Esophagus muscularis mucosa (tissue), 4 donors: Measurements from ENCODE around the gene L2HGDH. TPM values are rescaled to one million over a fixed set of nuclear protein-coding genes. Genes with fewer than 3 reads are reported as not detected.
A peak's percentile ranks its signal among the peaks of the same experiment; 100 is the strongest.

Experiments
- DNase-seq: peaks from one replicate; pipeline ENCODE4 v3.0.0-alpha.2; 2017; ENCODE audit errors: extremely low spot score
- H3K27ac ChIP-seq, 4 donors: fragments of 200-600 bp; sonication (generic); replicated peaks in 1 of 4; 1 replicate in 3 of 4; 2 replicates in 1 of 4; pipeline ENCODE4 v1.5.1; 2016 to 2019; ENCODE audit warnings: mild to moderate bottlenecking in 1 of 4
- H3K27me3 ChIP-seq, 4 donors: fragments of 200-600 bp; sonication (generic); one replicate each; pipeline versions ENCODE4 v1.5.1 to v1.6.0; 2016 to 2019
- H3K36me3 ChIP-seq, 4 donors: fragments of 200-600 bp; sonication (generic); one replicate each; pipeline ENCODE4 v1.5.1; 2016 to 2019
- H3K4me1 ChIP-seq, 4 donors: fragments of 200-600 bp; sonication (generic); one replicate each; pipeline ENCODE4 v1.5.1; 2016 to 2019
- H3K4me3 ChIP-seq, 4 donors: fragments of 200-600 bp; sonication (generic); 1 replicate in 2 of 4; 2 replicates in 2 of 4; pipeline ENCODE4 v1.5.1; 2016 to 2019; ENCODE audit warnings: mild to moderate bottlenecking in 4 of 4, moderate library complexity in 1 of 4
- H3K9me3 ChIP-seq, 4 donors: fragments of 200-600 bp; sonication (generic); 1 replicate in 3 of 4; 2 replicates in 1 of 4; pipeline ENCODE4 v1.5.1; 2016 to 2019
- CTCF ChIP-seq, 3 experiments: fragments of 200-600 bp in 2 of 3; fragments of 450-650 bp in 1 of 3; sonication (generic) in 2 of 3; IDR thresholded peaks; one replicate each; pipeline ENCODE4 v1.5.1; 2017 to 2019; ENCODE audit warnings: antibody characterized with exemption in 3 of 3, mild to moderate bottlenecking in 2 of 3, moderate library complexity in 1 of 3
- EP300 ChIP-seq: sonication (generic); formaldehyde crosslinking; IDR thresholded peaks from one replicate; pipeline ENCODE4 v1.6.1; 2017; ENCODE audit warnings: antibody characterized with exemption
- POLR2A ChIP-seq: fragments of 450-650 bp; IDR thresholded peaks from one replicate; pipeline ENCODE4 v1.6.1; 2017; ENCODE audit warnings: antibody characterized with exemption, moderate library complexity, mild to moderate bottlenecking, low read depth
- POLR2AphosphoS5 ChIP-seq, 2 donors: sonication (generic); formaldehyde crosslinking; IDR thresholded peaks; one replicate each; pipeline ENCODE4 v1.6.1; 2017; ENCODE audit warnings: antibody characterized with exemption in 2 of 2
- WGBS: methylation state at CpG from one replicate; pipeline ENCODE4 v1.1.5; 2018; 5-methylcytosine and 5-hydroxymethylcytosine counted together
- intact Hi-C: fragments of 100-400 bp; cut with DNase I; formaldehyde crosslinking; loops from one replicate; pipeline ENCODE4 v1.15.1; 2023
- total RNA-seq, 4 donors: library from RNA; depleted of rRNA; stranded (reverse); fragments of >200 nt; gene quantifications; one replicate each; pipeline versions ENCODE4 v1.1.0 to v1.2.1, GENCODE V29; 2016

L2HGDH gene
- total RNA-seq, 4 donors from 2014 or later: 4.0 to 12.2 (median 7.7) TPM

- Histone ChIP-seq H3K4me3 (peak overlapping the region in 2 of 4 donors; percentile 1 to 15), H3K9me3 (no peaks in the 10 kb centered on the region), H3K4me1 (peaks cover 24 to 30% (median 26%) of the 10 kb centered on the region in 4 donors), H3K27ac (peak overlapping the region; percentile 35 to 73 (median 62)), H3K27me3 (no peaks in the 10 kb centered on the region), H3K36me3 (peaks cover 0 to 11% (median 7%) of the 10 kb centered on the region in 4 donors)
- 51% methylated on average over 7 of the region's 7 CpGs for WGBS
- intact Hi-C loops: loop anchor here (10.0 kb wide), 1 partner anchor 119 kb away; no protein-coding TSS in a partner anchor
- DNase-seq: peak; percentile 91
- no peak for TF ChIP-seq POLR2A
- TF ChIP-seq POLR2AphosphoS5 (IDR thresholded peaks at IDR 0.05): peak in 1 of 2 donors; percentile 8
Measured at GRCh38 chr14:50335989-50336824, 24.2 kb upstream of the L2HGDH start.

- no peaks in the 10 kb centered on the region for H3K27me3 ChIP-seq
- no peaks in the 10 kb centered on the region for H3K9me3 ChIP-seq
- no peak overlapping the region for H3K4me3 ChIP-seq
- H3K36me3 ChIP-seq: peaks cover 0 to 13% (median 8%) of the 10 kb centered on the region in 4 donors
- TF ChIP-seq POLR2A: no peak
- TF ChIP-seq POLR2AphosphoS5 (IDR thresholded peaks at IDR 0.05): peak; percentile 18 to 59
- H3K27ac ChIP-seq: peak overlapping the region; percentile 35 to 73 (median 62)
- peaks cover 24 to 30% (median 26%) of the 10 kb centered on the region in 4 donors for H3K4me1 ChIP-seq
- intact Hi-C loops: loop anchor here (10.0 kb wide), 1 partner anchor 119 kb away; no protein-coding TSS in a partner anchor
- WGBS: 28% methylated on average over 7 of the region's 7 CpGs
- DNase-seq: peak; percentile 82
Measured at GRCh38 chr14:50335389-50335788, 23.4 kb upstream of the L2HGDH start.

- no peak overlapping the region for H3K4me3 ChIP-seq
- TF ChIP-seq POLR2A: no peak
- TF ChIP-seq CTCF (IDR thresholded peaks at IDR 0.05): no peak
- no peak for TF ChIP-seq POLR2AphosphoS5 (IDR thresholded peaks at IDR 0.05)
- no peak for TF ChIP-seq EP300
- H3K27ac ChIP-seq: no peak overlapping the region
- H3K4me1 ChIP-seq: peaks cover 24 to 30% (median 26%) of the 10 kb centered on the region in 4 donors
- H3K9me3 ChIP-seq: no peaks in the 10 kb centered on the region
- DNase-seq: peak; percentile 10
- intact Hi-C loops: loop anchor here (10.0 kb wide), 1 partner anchor 121 kb away; no protein-coding TSS in a partner anchor
- H3K27me3 ChIP-seq: no peaks in the 10 kb centered on the region
- 94% methylated on average over 8 of the region's 8 CpGs for WGBS
- peaks cover 0 to 19% (median 11%) of the 10 kb centered on the region in 4 donors for H3K36me3 ChIP-seq
Measured at GRCh38 chr14:50334211-50334610, 22.2 kb upstream of the L2HGDH start.

GRCh38 chr14:50333014-50333509 lies 21.0 kb upstream of the L2HGDH start:
- no peak overlapping the region for H3K4me3 ChIP-seq
- peaks cover 24 to 30% (median 26%) of the 10 kb centered on the region in 4 donors for H3K4me1 ChIP-seq
- H3K36me3 ChIP-seq: peaks cover 0 to 21% (median 6%) of the 10 kb centered on the region in 4 donors
- no peak overlapping the region for H3K27ac ChIP-seq
- WGBS: 68% methylated on average over 3 of the region's 3 CpGs
- peak; percentile 90 for DNase-seq
- intact Hi-C loops: loop anchor here (10.0 kb wide), 1 partner anchor 122 kb away; no protein-coding TSS in a partner anchor
- H3K9me3 ChIP-seq: no peaks in the 10 kb centered on the region
- no peaks in the 10 kb centered on the region for H3K27me3 ChIP-seq
- TF ChIP-seq POLR2A: no peak
- TF ChIP-seq EP300: no peak
- TF ChIP-seq POLR2AphosphoS5 (IDR thresholded peaks at IDR 0.05): peak in 1 of 2 donors; percentile 15
- no peak for TF ChIP-seq CTCF (IDR thresholded peaks at IDR 0.05)

GRCh38 chr14:50331596-50331995 lies 19.6 kb upstream of the L2HGDH start:
- no peaks in the 10 kb centered on the region for H3K27me3 ChIP-seq
- DNase-seq: no peak
- TF ChIP-seq EP300: no peak
- TF ChIP-seq POLR2A: no peak
- no peak for TF ChIP-seq CTCF (IDR thresholded peaks at IDR 0.05)
- TF ChIP-seq POLR2AphosphoS5 (IDR thresholded peaks at IDR 0.05): no peak
- intact Hi-C loops: loop anchor here (10.0 kb wide), 1 partner anchor 123 kb away; no protein-coding TSS in a partner anchor
- H3K9me3 ChIP-seq: no peaks in the 10 kb centered on the region
- H3K27ac ChIP-seq: no peak overlapping the region
- H3K36me3 ChIP-seq: peaks cover 0 to 33% (median 6%) of the 10 kb centered on the region in 4 donors
- H3K4me1 ChIP-seq: peaks cover 21 to 25% (median 24%) of the 10 kb centered on the region in 4 donors
- H3K4me3 ChIP-seq: no peak overlapping the region
